HL-60 (cell line): ENCODE results near the gene GTPBP4.
"Not testable (repeated sequence)": the region's sequence is repeated elsewhere in the genome, so short reads cannot be mapped to it uniquely, and the experiment has no call there.

ENCODE experiments used
- DNase-seq, 2 experiments: peaks; one replicate each; pipeline ENCODE4 v3.0.0-alpha.2; 2010 to 2020; ENCODE audit warnings: low read depth in 1 of 2, low spot score in 1 of 2
- H3K27ac ChIP-seq: fragments of 250-450 bp; sonication (Bioruptor Pico); replicated peaks from 2 replicates; pipeline ENCODE4 v1.5.1; 2020; ENCODE audit warnings: mild to moderate bottlenecking, moderate library complexity
- H3K27me3 ChIP-seq: fragments of 250-450 bp; sonication (Bioruptor Pico); 2 replicates; pipeline ENCODE4 v1.5.1; 2021; ENCODE audit warnings: mild to moderate bottlenecking, moderate library complexity; ENCODE audit not compliant: insufficient read depth, poor library complexity, severe bottlenecking
- H3K4me3 ChIP-seq: replicated peaks from 2 replicates; pipeline ENCODE4 v1.5.1; 2011; ENCODE audit warnings: mild to moderate bottlenecking, control low read depth, low read length; ENCODE audit not compliant: insufficient read depth
- GABPA ChIP-seq: IDR thresholded peaks from 2 replicates; pipeline ENCODE4 v1.6.1; 2012; ENCODE audit warnings: low read depth
- POLR2AphosphoS5 ChIP-seq: IDR thresholded peaks from 2 replicates; pipeline ENCODE4 v1.6.1; 2012; ENCODE audit warnings: low read depth
- REST ChIP-seq: IDR thresholded peaks from 2 replicates; pipeline ENCODE4 v1.6.1; 2012; ENCODE audit warnings: low read depth; ENCODE audit not compliant: insufficient replicate concordance
- SPI1 ChIP-seq: IDR thresholded peaks from 2 replicates; pipeline ENCODE4 v1.6.1; 2012; ENCODE audit warnings: low read depth, mild to moderate bottlenecking, borderline replicate concordance
- TF ChIP-seq, protein P1 (sequence below): IDR thresholded peaks from one replicate; pipeline ENCODE4 v1.5.1; 2011; ENCODE audit warnings: low read length, control low read depth, inconsistent platforms; ENCODE audit not compliant: insufficient read depth

The GTPBP4 gene

DNA sequence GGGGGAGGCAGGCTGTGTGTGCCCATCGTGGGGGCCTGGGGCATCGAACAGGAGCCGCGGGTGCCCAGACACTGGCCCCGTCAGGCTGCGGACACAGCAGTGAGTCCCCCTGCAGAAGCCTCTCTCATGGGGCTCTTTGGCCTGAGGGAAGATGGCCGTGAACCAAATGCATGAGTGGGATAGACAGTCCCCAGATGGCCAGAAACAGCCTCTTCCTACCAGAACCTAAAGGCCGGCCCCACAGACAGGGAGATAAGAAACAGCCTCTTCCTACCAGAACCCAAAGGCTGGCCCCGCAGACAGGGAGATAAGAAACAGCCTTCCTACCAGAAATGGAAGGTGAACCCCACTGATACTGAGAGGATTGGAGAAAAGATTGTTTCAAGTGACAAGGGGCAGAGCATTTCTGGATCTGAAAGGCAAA lies 20.8 kb downstream of the GTPBP4 start:
- Histone ChIP-seq H3K4me3 (no peak overlapping the region), H3K27ac (no peak overlapping the region), H3K27me3 (no peaks in the 10 kb centered on the region)
- TF ChIP-seq REST (no peak), POLR2AphosphoS5 (no peak), GABPA (no peak), SPI1 (no peak)
- TF ChIP-seq, protein P1, sequence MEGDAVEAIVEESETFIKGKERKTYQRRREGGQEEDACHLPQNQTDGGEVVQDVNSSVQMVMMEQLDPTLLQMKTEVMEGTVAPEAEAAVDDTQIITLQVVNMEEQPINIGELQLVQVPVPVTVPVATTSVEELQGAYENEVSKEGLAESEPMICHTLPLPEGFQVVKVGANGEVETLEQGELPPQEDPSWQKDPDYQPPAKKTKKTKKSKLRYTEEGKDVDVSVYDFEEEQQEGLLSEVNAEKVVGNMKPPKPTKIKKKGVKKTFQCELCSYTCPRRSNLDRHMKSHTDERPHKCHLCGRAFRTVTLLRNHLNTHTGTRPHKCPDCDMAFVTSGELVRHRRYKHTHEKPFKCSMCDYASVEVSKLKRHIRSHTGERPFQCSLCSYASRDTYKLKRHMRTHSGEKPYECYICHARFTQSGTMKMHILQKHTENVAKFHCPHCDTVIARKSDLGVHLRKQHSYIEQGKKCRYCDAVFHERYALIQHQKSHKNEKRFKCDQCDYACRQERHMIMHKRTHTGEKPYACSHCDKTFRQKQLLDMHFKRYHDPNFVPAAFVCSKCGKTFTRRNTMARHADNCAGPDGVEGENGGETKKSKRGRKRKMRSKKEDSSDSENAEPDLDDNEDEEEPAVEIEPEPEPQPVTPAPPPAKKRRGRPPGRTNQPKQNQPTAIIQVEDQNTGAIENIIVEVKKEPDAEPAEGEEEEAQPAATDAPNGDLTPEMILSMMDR: no peak
- DNase-seq: no peak

- H3K27me3 ChIP-seq, H3K4me3 ChIP-seq, H3K27ac ChIP-seq, DNase-seq: not testable (repeated sequence)
Observed at GRCh38 chr10:1009947-1010346, 21.7 kb downstream of the GTPBP4 start.

DNA sequence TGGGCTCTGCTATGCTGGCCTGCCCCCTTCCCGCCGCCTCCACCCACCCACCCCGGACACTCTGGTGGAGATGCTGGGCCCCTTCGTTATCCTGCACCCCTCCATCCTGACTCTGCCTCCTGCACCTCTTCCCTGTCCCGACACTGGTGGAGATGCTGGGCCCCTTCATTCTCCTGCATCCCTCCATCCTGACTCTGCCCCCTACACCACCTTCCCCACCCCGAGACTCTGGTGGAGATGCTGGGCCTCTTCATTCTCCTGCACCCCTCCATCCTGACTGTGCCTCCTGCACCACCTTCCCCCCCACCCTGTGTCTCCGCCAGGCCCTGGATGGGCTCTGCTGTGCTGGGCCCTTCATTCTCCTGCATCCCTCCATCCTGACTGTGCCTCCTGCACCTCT lies 22.5 kb downstream of the GTPBP4 start:
- no peaks in the 10 kb centered on the region for H3K27me3 ChIP-seq
- H3K27ac ChIP-seq: no peak overlapping the region
- H3K4me3 ChIP-seq: no peak overlapping the region
- TF ChIP-seq POLR2AphosphoS5: no peak
- no peak for TF ChIP-seq SPI1
- TF ChIP-seq REST: no peak
- no peak for TF ChIP-seq GABPA
- TF ChIP-seq, protein P1: no peak
- DNase-seq: no peak

DNA sequence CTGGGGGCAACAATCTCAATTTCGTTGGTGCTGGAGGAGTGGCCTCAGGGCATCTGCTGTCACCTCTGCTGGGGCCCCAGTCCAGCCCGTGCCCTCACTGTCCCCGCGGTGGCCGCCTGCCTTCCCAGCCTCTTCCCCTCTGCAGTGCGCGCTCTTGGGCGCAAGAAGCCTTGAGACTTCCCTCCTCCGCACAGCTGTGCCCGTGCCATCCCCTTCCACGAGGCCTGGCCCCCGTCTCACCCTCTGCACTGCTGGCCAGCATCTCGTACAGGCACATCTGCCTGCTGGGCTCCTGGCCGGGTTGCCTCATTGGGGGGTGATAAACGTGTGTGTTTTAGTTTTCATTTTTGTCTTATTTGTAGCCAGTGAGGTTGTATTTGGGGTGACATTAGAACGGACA lies 23.5 kb downstream of the GTPBP4 start:
- no peaks in the 10 kb centered on the region for H3K27me3 ChIP-seq
- H3K4me3 ChIP-seq: no peak overlapping the region
- H3K27ac ChIP-seq: no peak overlapping the region
- no peak for TF ChIP-seq SPI1
- TF ChIP-seq, protein P1: no peak
- TF ChIP-seq GABPA: no peak
- no peak for TF ChIP-seq POLR2AphosphoS5
- TF ChIP-seq REST: no peak
- no peak for DNase-seq
